ENCODE measurements around the gene ELOVL6. TPM values are rescaled to one million over a fixed set of nuclear protein-coding genes. Genes with fewer than 3 reads are reported as not detected.

ELOVL6 gene
- total RNA-seq, 4 donors from 2014 or later, result 11.3 to 31.6 (median 24.2) TPM

- peaks cover 6% of the 10 kb centered on the region for H3K4me1 ChIP-seq
- TF ChIP-seq, protein P1, sequence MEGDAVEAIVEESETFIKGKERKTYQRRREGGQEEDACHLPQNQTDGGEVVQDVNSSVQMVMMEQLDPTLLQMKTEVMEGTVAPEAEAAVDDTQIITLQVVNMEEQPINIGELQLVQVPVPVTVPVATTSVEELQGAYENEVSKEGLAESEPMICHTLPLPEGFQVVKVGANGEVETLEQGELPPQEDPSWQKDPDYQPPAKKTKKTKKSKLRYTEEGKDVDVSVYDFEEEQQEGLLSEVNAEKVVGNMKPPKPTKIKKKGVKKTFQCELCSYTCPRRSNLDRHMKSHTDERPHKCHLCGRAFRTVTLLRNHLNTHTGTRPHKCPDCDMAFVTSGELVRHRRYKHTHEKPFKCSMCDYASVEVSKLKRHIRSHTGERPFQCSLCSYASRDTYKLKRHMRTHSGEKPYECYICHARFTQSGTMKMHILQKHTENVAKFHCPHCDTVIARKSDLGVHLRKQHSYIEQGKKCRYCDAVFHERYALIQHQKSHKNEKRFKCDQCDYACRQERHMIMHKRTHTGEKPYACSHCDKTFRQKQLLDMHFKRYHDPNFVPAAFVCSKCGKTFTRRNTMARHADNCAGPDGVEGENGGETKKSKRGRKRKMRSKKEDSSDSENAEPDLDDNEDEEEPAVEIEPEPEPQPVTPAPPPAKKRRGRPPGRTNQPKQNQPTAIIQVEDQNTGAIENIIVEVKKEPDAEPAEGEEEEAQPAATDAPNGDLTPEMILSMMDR (IDR thresholded peaks at IDR 0.05), result no peak
- no peak for TF ChIP-seq POLR2A (IDR thresholded peaks at IDR 0.05)
- TF ChIP-seq POLR2AphosphoS5 (IDR thresholded peaks at IDR 0.05), result no peak
- no peak for TF ChIP-seq EP300 (IDR thresholded peaks at IDR 0.05)
- H3K27ac ChIP-seq, result no peak overlapping the region
- H3K4me3 ChIP-seq, result no peak overlapping the region
- H3K9me3 ChIP-seq, result no peaks in the 10 kb centered on the region
- WGBS, result 84% methylated on average over 3 of the region's 3 CpGs
- no peaks in the 10 kb centered on the region for H3K27me3 ChIP-seq
- DNase-seq (ENCODE audit: low spot score in 2 of 2), result no peak
- no peaks in the 10 kb centered on the region for H3K36me3 ChIP-seq
Measured at GRCh38 chr4:110131916-110132315, 66.5 kb downstream of the ELOVL6 start.

DNA sequence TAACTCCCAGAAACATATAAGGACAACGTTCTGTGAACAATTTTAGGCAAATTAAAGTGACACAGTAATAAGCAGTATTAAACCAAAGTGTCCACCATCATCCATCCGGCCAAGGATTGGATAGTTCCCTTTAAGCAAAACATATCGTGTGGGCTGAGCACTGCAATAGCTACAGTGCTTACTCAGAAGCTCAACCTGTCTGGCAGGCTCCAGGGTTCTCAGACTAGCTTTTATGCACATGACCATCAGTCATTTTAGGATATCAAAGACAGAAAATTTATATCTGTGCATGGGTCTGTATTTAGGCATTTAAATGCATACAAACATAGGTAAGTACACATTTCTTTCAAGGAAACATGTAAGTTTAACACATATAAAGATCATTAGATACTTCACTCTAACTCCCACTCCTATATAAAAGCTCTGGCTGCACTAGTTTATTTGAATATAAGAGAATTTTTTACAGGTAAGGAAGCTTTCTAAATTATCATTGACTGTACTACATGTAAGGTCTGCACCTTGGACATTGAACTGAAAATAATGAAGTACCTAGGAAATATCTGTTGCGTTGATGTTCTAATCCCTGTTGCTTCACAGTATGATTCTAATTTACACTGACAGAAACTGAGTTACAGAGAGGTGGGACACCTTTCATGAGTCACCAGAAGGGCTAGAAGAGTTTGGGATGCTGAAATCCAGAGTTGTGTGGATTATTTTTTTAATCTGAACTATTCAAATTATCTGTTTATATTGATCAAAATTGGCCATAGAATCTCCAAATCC, 67.6 kb downstream of the ELOVL6 start:
- no peak overlapping the region for H3K4me3 ChIP-seq
- H3K27me3 ChIP-seq, result no peaks in the 10 kb centered on the region
- H3K4me1 ChIP-seq, result peaks cover 6% of the 10 kb centered on the region
- 73% methylated on average over 4 of the region's 4 CpGs for WGBS
- no peaks in the 10 kb centered on the region for H3K9me3 ChIP-seq
- peak overlapping the region; percentile 30 for H3K27ac ChIP-seq
- TF ChIP-seq, protein P1 (IDR thresholded peaks at IDR 0.05), result no peak
- TF ChIP-seq EP300 (IDR thresholded peaks at IDR 0.05) (no peak), POLR2AphosphoS5 (IDR thresholded peaks at IDR 0.05) (no peak), POLR2A (IDR thresholded peaks at IDR 0.05) (no peak)
- no peaks in the 10 kb centered on the region for H3K36me3 ChIP-seq
- DNase-seq (ENCODE audit: low spot score in 2 of 2), result no peak

DNA sequence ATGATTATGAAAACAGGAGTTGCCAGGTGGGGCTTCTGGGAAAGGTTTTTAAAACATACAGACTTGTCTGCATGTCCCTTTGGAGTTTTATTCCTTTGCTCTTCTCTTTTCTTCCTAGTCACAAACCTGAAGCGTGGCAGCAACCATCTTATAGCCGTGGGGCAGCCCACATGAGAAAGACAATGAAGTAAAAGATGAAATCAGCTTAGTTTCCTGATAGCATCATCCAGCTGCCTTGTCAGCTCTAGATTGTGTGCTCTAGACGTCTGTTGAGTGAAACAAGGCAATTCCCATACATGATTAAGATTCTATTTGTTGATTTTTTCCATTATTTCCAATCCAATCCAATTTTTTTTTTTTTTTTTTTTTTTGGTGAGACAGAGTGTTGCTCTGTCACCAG, 68.9 kb downstream of the ELOVL6 start:
- Histone ChIP-seq H3K27me3 (no peaks in the 10 kb centered on the region), H3K27ac (peak overlapping the region; percentile 25), H3K4me3 (no peak overlapping the region), H3K9me3 (no peaks in the 10 kb centered on the region), H3K4me1 (peaks cover 6% of the 10 kb centered on the region), H3K36me3 (no peaks in the 10 kb centered on the region)
- WGBS, result 62% methylated on average over 3 of the region's 3 CpGs
- no peak for DNase-seq (ENCODE audit: low spot score in 2 of 2)
- TF ChIP-seq, protein P1 (IDR thresholded peaks at IDR 0.05), result no peak

GRCh38 chr4:110128472-110128919, 69.9 kb downstream of the ELOVL6 start:
- 74% methylated on average over 6 of the region's 6 CpGs for WGBS

DNA sequence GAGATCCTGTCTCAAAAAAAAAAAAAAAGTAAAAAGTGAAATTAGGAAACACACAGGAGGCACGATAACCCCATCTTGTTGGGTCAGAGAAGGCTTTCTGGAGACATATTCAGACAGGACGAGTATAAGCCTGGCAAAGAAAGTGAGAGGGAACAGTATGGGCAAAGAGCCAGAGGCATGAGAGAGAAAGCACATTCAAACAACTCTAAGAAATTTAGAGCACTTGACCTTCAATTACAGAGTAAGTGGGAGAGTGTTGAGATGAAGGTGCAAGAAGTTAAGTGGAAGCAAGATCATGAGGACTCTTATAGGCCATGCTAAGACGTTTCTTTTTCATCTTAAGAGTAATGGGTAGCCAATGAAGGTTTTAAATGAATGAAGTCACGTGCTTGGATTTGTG, 70.4 kb downstream of the ELOVL6 start:
- peaks cover 6% of the 10 kb centered on the region for H3K4me1 ChIP-seq
- H3K27ac ChIP-seq, result peak overlapping the region; percentile 12
- no peak for DNase-seq (ENCODE audit: low spot score in 2 of 2)
- no peak overlapping the region for H3K4me3 ChIP-seq
- no peaks in the 10 kb centered on the region for H3K27me3 ChIP-seq
- TF ChIP-seq, protein P1 (IDR thresholded peaks at IDR 0.05), result no peak
- TF ChIP-seq POLR2AphosphoS5 (IDR thresholded peaks at IDR 0.05), result no peak
- TF ChIP-seq EP300 (IDR thresholded peaks at IDR 0.05), result no peak
- no peak for TF ChIP-seq POLR2A (IDR thresholded peaks at IDR 0.05)
- no peaks in the 10 kb centered on the region for H3K36me3 ChIP-seq
- H3K9me3 ChIP-seq, result no peaks in the 10 kb centered on the region
- 61% methylated on average over 4 of the region's 4 CpGs for WGBS

More at GRCh38 chr4:110128472-110128919, 69.9 kb downstream of the ELOVL6 start:
- TF ChIP-seq, protein P1 (IDR thresholded peaks at IDR 0.05), result no peak
- TF ChIP-seq EP300 (IDR thresholded peaks at IDR 0.05) (no peak), POLR2AphosphoS5 (IDR thresholded peaks at IDR 0.05) (no peak), POLR2A (IDR thresholded peaks at IDR 0.05) (no peak)
- no peaks in the 10 kb centered on the region for H3K9me3 ChIP-seq
- H3K36me3 ChIP-seq, result no peaks in the 10 kb centered on the region
- no peak for DNase-seq (ENCODE audit: low spot score in 2 of 2)
- H3K27ac ChIP-seq, result peak overlapping the region; percentile 12
- no peaks in the 10 kb centered on the region for H3K27me3 ChIP-seq
- H3K4me1 ChIP-seq, result peaks cover 6% of the 10 kb centered on the region
- H3K4me3 ChIP-seq, result no peak overlapping the region
